ENCODE data around the gene RECQL5. TPM values are rescaled to one million over a fixed set of nuclear protein-coding genes. Genes with fewer than 3 reads are reported as not detected.

Gene RECQL5
- total RNA-seq, 1 experiment from 2014 or later = 19.6 TPM

GRCh38 chr17:75689441-75689873, 22.5 kb upstream of the RECQL5 start:
- peak; percentile 37 for DNase-seq (ENCODE audit: low read depth)

- DNase-seq (ENCODE audit: low read depth) = no peak
Observed at GRCh38 chr17:75688209-75688825, 21.4 kb upstream of the RECQL5 start.

DNA sequence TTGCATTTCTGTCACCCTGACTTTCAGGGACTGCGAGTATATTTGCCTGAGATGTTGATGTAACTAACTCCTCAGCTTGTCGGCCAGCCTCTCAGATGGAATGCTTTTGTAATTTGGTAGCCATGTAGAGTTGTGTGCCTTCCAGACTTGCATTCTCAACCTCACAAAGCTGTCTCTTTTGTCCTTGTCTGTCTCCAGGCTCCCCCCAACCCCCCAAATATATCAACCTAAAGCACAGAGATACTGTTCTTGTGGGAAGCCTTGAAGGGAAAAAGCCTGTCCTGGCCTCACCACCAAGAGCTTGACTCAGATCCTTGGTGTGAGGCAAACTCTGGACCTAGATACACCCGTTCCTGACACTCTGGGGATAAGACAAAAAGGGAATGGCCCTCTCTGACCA, 18.5 kb upstream of the RECQL5 start:
- DNase-seq (ENCODE audit: low read depth) = no peak

- no peak for DNase-seq (ENCODE audit: low read depth)
Observed at GRCh38 chr17:75684924-75685323, 18.0 kb upstream of the RECQL5 start.

- peak; percentile 60 for DNase-seq (ENCODE audit: low read depth)
Observed at GRCh38 chr17:75684249-75684648, 17.3 kb upstream of the RECQL5 start.

DNA sequence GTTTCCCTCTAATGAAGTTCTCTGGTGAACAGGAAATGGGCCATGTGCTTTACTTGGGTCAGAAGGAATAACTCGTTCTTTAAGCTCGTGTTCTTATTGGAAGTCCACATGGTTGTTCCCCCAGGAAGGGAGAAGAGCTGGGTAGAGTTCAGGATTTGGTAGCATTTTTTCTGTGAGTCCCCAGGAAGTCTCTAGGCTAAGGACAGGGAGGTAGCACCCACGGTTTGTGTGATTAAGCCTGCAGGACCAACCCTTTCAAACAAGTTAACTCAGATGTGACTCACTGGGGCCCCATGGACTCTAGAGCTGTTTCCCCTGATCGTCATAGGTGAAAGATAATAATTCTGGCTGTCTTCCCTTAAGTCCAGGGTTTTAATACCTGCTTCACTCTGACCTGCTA, 16.6 kb upstream of the RECQL5 start:
- peak; percentile 85 for DNase-seq (ENCODE audit: low read depth)

DNA sequence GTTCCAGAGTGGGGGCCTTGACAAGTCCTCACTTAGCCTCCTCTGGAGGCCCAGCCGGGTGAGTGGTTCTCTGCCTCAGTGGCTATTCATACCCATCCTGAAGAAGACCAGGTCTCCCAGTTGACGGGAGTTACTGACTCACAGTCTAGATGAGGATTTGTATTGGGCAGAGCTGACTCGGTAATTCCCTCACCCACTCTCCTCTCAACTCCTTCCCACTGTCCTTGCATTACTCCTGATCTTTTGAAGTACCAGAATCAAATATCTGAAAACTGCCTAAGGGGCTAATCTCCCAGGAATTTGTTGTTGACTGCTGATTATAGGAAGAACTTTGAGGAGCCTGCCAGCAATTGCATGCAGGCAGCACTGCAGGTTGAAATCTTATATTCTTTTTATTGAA, 14.3 kb upstream of the RECQL5 start:
- DNase-seq (ENCODE audit: low read depth) = peak; percentile 38

DNA sequence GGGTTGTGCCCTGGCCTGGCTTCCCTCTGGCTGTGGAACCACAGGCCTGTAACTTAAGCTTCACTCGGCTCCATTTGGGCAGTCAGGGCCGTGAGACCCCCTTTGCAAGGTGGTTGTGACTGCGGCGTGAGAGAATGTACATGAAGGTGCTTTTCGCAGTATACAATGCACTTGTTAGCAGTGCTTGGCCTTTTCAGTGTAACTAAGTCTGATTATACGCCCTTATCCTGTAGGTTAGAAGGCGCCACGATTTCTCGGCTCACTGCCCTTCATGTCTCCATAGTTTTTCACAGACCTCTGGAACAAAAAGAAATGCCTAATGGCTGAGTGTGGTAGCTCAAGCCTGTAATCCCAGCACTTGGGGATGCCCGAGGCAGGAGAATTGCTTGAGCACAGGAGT, 13.5 kb upstream of the RECQL5 start:
- no peak for DNase-seq (ENCODE audit: low read depth)

DNA sequence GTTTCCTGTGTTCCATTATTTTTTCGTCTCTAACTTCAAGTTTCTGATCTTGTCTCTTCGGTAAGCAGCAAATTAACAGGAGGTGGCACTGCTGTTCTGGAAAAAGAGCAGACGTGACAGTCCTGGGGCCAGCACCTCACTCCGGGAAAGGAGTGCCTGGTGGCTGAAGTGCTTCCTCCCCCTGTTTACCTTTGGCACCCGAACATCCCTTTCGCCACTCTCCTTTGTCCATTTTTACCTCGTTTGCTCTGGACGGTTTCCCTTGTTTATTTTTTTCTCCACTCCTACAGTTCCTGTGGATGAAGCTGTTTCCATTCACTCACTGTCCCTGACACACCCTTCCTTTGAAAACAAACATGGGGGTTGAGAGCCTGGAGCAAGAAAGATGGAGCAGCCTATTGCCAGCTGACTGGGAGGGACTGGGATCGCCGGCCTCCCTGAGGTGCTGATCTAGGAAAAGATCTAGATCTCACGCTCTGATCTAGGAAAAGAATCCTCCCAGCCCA, 12.8 kb upstream of the RECQL5 start:
- peak; percentile 52 for DNase-seq (ENCODE audit: low read depth)

DNA sequence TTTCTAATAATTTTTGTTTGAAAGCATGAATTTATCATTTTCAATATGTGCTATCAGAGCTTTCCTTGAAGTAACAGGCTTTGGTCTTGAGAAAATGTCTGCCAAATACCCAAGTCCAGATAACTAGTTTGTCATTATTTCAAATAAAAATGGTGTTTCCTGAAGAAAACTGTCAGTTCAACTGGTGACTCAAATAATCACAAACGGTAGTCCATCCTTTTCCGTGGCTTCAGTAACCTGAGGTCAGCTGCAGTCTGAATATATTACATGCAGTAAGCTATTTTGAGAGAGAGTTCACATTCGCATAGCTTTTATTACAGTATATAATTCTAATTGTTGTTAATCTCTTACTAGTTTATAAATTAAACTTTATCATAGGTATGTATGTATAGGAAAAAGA, 9.5 kb upstream of the RECQL5 start:
- no peak for DNase-seq (ENCODE audit: low read depth)

DNA sequence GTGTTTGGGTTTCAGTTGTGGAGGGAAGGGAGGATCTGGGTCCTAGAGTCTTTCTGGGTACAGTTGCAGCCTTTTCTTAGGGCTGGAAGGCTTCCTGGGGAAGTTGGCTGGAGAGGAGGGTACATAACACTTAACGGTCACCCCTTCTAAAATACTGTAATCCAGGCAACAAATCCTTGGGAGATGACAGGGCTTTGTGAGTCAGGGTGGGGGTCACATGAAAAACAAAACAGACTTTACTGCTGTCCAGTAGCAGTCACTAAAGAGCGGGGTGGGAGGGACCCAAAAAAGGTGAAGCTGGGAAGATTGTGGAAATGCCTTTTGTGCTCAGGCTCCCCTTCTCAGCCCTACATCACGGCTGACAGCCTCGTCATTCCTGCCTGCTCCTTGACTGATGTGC, 6.5 kb upstream of the RECQL5 start:
- no peak for DNase-seq (ENCODE audit: low read depth)

DNA sequence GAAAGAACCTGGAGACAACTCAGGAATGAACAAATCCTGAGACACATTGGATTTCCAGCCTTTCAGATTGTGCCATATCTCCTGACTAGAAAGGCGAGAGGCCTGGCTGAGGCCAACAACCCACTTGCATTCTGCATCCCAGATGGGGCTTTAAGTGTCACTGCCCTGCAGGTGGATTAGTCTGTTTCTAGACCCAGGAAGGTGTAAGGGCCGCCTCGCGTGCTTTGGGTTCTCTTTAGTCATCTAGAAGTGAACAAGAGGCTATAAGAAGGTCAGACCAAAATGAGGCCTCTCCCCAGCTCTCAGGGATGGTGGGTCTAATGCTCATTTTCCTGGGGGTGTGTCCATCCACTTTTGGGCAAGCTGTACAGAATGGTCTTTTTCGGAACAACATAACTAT, 5.1 kb upstream of the RECQL5 start:
- DNase-seq (ENCODE audit: low read depth) = no peak

- DNase-seq (ENCODE audit: low read depth) = no peak
Observed at GRCh38 chr17:75670868-75671267, 3.9 kb upstream of the RECQL5 start.

DNA sequence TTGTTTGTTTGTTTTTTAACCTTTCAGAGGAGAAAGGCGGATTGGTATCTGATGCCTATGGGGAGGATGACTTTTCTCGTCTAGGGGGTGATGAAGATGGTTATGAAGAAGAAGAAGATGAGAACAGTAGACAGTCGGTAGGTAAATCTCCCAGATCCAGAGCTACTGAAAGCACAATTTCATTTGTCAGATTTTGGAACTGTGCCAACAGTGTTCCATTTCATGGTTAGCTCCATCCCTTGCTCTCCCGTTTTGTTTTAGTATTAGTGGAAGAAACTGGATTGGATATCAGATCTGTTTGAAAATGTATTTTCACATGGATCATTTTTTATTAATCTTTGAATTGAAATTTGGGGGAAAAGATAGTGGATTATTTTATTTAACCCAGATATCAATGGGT, 1.5 kb upstream of the RECQL5 start:
- DNase-seq (ENCODE audit: low read depth) = no peak

- DNase-seq (ENCODE audit: low read depth) = no peak
Observed at GRCh38 chr17:75667825-75668224, 871 bp upstream of the RECQL5 start.

GRCh38 chr17:75665981-75666380, 973 bp downstream of the RECQL5 start:
- no peak for DNase-seq (ENCODE audit: low read depth)

DNA sequence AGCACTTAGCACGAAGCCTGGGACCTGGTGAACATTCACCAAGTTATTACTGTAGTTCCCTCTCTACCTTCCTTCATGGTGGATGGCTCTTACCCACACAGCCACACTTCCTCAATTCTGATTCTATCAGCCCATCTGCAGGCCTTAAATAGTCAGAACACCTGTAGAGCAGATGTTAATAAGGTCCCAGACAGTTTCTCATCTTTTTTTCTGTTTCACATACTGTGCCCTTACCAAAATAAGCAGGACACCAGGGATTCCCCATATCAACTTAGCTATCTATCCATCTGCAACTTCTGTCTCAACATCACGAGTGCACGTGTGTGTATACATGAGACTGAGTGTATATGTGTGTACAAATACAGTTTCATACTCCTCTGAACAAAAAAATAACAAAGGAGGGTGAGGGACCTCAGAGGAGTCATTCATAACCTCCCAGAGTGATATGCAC, 2.8 kb downstream of the RECQL5 start:
- DNase-seq (ENCODE audit: low read depth) = no peak

GRCh38 chr17:75662511-75662910, 4.4 kb downstream of the RECQL5 start:
- no peak for DNase-seq (ENCODE audit: low read depth)

GRCh38 chr17:75661531-75661930, 5.4 kb downstream of the RECQL5 start:
- DNase-seq (ENCODE audit: low read depth) = no peak

GRCh38 chr17:75658237-75658636, 8.7 kb downstream of the RECQL5 start:
- no peak for DNase-seq (ENCODE audit: low read depth)

DNA sequence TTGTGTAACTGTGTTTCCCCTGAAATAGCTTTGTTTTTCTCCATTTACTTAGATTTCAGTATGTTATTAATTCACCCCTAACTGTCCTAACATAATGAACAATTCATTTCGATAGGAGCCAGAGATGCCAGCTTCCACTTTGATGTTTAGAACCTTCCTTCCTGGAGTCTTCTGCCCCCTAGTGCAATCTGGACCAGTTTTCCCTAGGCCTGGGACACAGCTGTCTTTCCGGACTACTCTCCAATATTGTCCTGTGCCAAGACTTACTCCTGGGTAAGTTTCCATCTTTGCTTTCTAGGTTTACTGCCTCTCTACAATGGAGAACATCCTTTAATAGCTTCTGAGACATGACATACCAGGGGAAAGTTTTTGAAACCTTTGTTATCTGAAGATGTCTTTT, 12.8 kb downstream of the RECQL5 start:
- DNase-seq (ENCODE audit: low read depth) = no peak

- peak; percentile 37 for DNase-seq (ENCODE audit: low read depth)
Observed at GRCh38 chr17:75652934-75653549, 13.9 kb downstream of the RECQL5 start.

GRCh38 chr17:75652341-75652740, 14.6 kb downstream of the RECQL5 start:
- no peak for DNase-seq (ENCODE audit: low read depth)
